IMR-90 (cell line): ENCODE data around the gene ADAMTS13.

Experiments
- BHLHE40 ChIP-seq: fragments of 150-350 bp; IDR thresholded peaks from 2 replicates; pipeline ENCODE4 v1.6.1; 2016; ENCODE audit warnings: mild to moderate bottlenecking, low read depth, low read length
- CTCF ChIP-seq: conservative IDR thresholded peaks from 2 replicates; pipeline ENCODE4 v1.5.1; 2012; ENCODE audit warnings: mild to moderate bottlenecking, low read depth, low read length, improper control_type of control experiment
- ELK1 ChIP-seq: fragments of 150-350 bp; IDR thresholded peaks from 2 replicates; pipeline ENCODE4 v1.6.1; 2016; ENCODE audit warnings: low read depth, mild to moderate bottlenecking, low read length, moderate library complexity, borderline replicate concordance
- FOS ChIP-seq: fragments of 150-350 bp; IDR thresholded peaks from 2 replicates; pipeline ENCODE4 v1.6.1; 2016; ENCODE audit warnings: low read depth, low read length
- MAFK ChIP-seq: IDR thresholded peaks from 2 replicates; pipeline ENCODE4 v1.6.1; 2012; ENCODE audit warnings: low read depth, low read length, improper control_type of control experiment
- MAZ ChIP-seq: IDR thresholded peaks from 2 replicates; pipeline ENCODE4 v1.6.1; 2012; ENCODE audit warnings: low read depth, mild to moderate bottlenecking, low read length, improper control_type of control experiment, moderate library complexity, borderline replicate concordance
- POLR2A ChIP-seq: IDR thresholded peaks from 2 replicates; pipeline ENCODE4 v1.6.1; 2012; ENCODE audit warnings: mild to moderate bottlenecking, low read depth, low read length
- RAD21 ChIP-seq: IDR thresholded peaks from 2 replicates; pipeline ENCODE4 v1.6.1; 2012; ENCODE audit warnings: low read length, improper control_type of control experiment
- RCOR1 ChIP-seq: IDR thresholded peaks from 2 replicates; pipeline ENCODE4 v1.6.1; 2012; ENCODE audit warnings: mild to moderate bottlenecking, low read length, improper control_type of control experiment; ENCODE audit not compliant: insufficient replicate concordance
- RFX5 ChIP-seq: IDR thresholded peaks from 2 replicates; pipeline ENCODE4 v1.8.0; 2012; ENCODE audit warnings: low read depth, mild to moderate bottlenecking, low read length, moderate library complexity
- SMC3 ChIP-seq: fragments of 150-350 bp; IDR thresholded peaks from 2 replicates; pipeline ENCODE4 v1.6.1; 2016; ENCODE audit warnings: low read depth, mild to moderate bottlenecking, antibody characterized with exemption, low read length, moderate library complexity
- TF ChIP-seq, protein P1 (sequence below): fragments of 150-350 bp; IDR thresholded peaks from 2 replicates; pipeline ENCODE4 v1.6.1; 2017; ENCODE audit warnings: mild to moderate bottlenecking, antibody characterized with exemption, low read length, low read depth

GRCh38 chr9:133473743-133474142 lies 51.6 kb downstream of the ADAMTS13 start:
- no peak for TF ChIP-seq CTCF
- no peak for TF ChIP-seq RAD21
- no peak for TF ChIP-seq POLR2A
- TF ChIP-seq FOS, result no peak
- no peak for TF ChIP-seq MAZ
- TF ChIP-seq, protein P1, sequence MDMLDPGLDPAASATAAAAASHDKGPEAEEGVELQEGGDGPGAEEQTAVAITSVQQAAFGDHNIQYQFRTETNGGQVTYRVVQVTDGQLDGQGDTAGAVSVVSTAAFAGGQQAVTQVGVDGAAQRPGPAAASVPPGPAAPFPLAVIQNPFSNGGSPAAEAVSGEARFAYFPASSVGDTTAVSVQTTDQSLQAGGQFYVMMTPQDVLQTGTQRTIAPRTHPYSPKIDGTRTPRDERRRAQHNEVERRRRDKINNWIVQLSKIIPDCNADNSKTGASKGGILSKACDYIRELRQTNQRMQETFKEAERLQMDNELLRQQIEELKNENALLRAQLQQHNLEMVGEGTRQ, result no peak
- TF ChIP-seq SMC3, result no peak
- no peak for TF ChIP-seq MAFK
- no peak for TF ChIP-seq ELK1
- TF ChIP-seq RFX5, result no peak
- no peak for TF ChIP-seq RCOR1
- no peak for TF ChIP-seq BHLHE40
